Measurements from ENCODE around the gene PARD3B.

- no peak for TF ChIP-seq POLR2A (IDR thresholded peaks at IDR 0.05)
- TF ChIP-seq CTCF (IDR thresholded peaks at IDR 0.05): no peak
These were observed 251.3 kb downstream of the PARD3B start for GRCh38 chr2:204796581-204796980.
